Measurements from ENCODE around the gene KDM4F.
A peak's percentile ranks its signal among the peaks of the same experiment; 100 is the strongest.

Gene KDM4F

GRCh38 chr11:95065336-95065735 lies 16.1 kb downstream of the KDM4F start:
- DNase-seq (ENCODE audit: low spot score), result no peak

- DNase-seq (ENCODE audit: low spot score), result no peak
Observed at GRCh38 chr11:95066716-95067038, 17.5 kb downstream of the KDM4F start, which contains the start of gene SRSF8. Gene SRSF8, plus strand, starts transcription at chr11:95066919. Its CDS starts 308 bp downstream, at chr11:95067227.

GRCh38 chr11:95067039-95067840 lies 18.0 kb downstream of the KDM4F start:
- peak; percentile 87 for DNase-seq (ENCODE audit: low spot score)

GRCh38 chr11:95067841-95068219 lies 18.6 kb downstream of the KDM4F start:
- DNase-seq (ENCODE audit: low spot score), result no peak

GRCh38 chr11:95068549-95068948 lies 19.3 kb downstream of the KDM4F start:
- DNase-seq (ENCODE audit: low spot score), result peak; percentile 87

GRCh38 chr11:95070471-95070870 lies 21.2 kb downstream of the KDM4F start:
- DNase-seq (ENCODE audit: low spot score), result peak; percentile 54

GRCh38 chr11:95072948-95073347 lies 23.7 kb downstream of the KDM4F start:
- DNase-seq (ENCODE audit: low spot score), result peak; percentile 12

- peak; percentile 86 for DNase-seq (ENCODE audit: low spot score)
Observed at GRCh38 chr11:95074792-95075563, 25.8 kb downstream of the KDM4F start.

- DNase-seq (ENCODE audit: low spot score), result no peak
Observed at GRCh38 chr11:95076416-95076815, 27.2 kb downstream of the KDM4F start.

- DNase-seq (ENCODE audit: low spot score), result no peak
Observed at GRCh38 chr11:95076981-95077380, 27.8 kb downstream of the KDM4F start.

- no peak for DNase-seq (ENCODE audit: low spot score)
Observed at GRCh38 chr11:95078526-95078925, 29.3 kb downstream of the KDM4F start.

- DNase-seq (ENCODE audit: low spot score), result no peak
Observed at GRCh38 chr11:95081010-95081409, 31.8 kb downstream of the KDM4F start.

- DNase-seq (ENCODE audit: low spot score), result no peak
Observed at GRCh38 chr11:95081412-95081811, 32.2 kb downstream of the KDM4F start.

GRCh38 chr11:95082576-95083001 lies 33.4 kb downstream of the KDM4F start:
- no peak for DNase-seq (ENCODE audit: low spot score)

- DNase-seq (ENCODE audit: low spot score), result no peak
Observed at GRCh38 chr11:95084509-95084908, 35.3 kb downstream of the KDM4F start.

- DNase-seq (ENCODE audit: low spot score), result no peak
Observed at GRCh38 chr11:95085117-95085816, 36.0 kb downstream of the KDM4F start.

- no peak for DNase-seq (ENCODE audit: low spot score)
Observed at GRCh38 chr11:95086151-95086550, 36.9 kb downstream of the KDM4F start.

- DNase-seq (ENCODE audit: low spot score), result peak; percentile 48
Observed at GRCh38 chr11:95086836-95087570, 37.8 kb downstream of the KDM4F start.

GRCh38 chr11:95088946-95089619 lies 39.9 kb downstream of the KDM4F start:
- no peak for DNase-seq (ENCODE audit: low spot score)

- peak; percentile 80 for DNase-seq (ENCODE audit: low spot score)
Observed at GRCh38 chr11:95089620-95090542, 40.7 kb downstream of the KDM4F start, which contains the start of gene ENDOD1. Gene ENDOD1, plus strand, starts transcription at chr11:95089846. Its CDS starts 82 bp downstream, at chr11:95089928.
